Measurements from ENCODE around the gene BSND.

The BSND gene

GRCh38 chr1:55046871-55047270 lies 48.1 kb downstream of the BSND start:
- no peak for DNase-seq (ENCODE audit: low read depth in 2 of 2)

GRCh38 chr1:55047611-55048010 lies 48.9 kb downstream of the BSND start:
- DNase-seq (ENCODE audit: low read depth in 2 of 2): no peak

GRCh38 chr1:55048453-55049270 lies 49.9 kb downstream of the BSND start:
- DNase-seq (ENCODE audit: low read depth in 2 of 2): no peak

- no peak for DNase-seq (ENCODE audit: low read depth in 2 of 2)
These were observed 50.7 kb downstream of the BSND start for GRCh38 chr1:55049271-55049913.

- no peak for DNase-seq (ENCODE audit: low read depth in 2 of 2)
These were observed 51.2 kb downstream of the BSND start for GRCh38 chr1:55049914-55050278.

- DNase-seq (ENCODE audit: low read depth in 2 of 2): no peak
These were observed 51.5 kb downstream of the BSND start for GRCh38 chr1:55050283-55050682.

- no peak for DNase-seq (ENCODE audit: low read depth in 2 of 2)
These were observed 52.4 kb downstream of the BSND start for GRCh38 chr1:55051169-55051568.

GRCh38 chr1:55051621-55052020 lies 52.9 kb downstream of the BSND start:
- DNase-seq (ENCODE audit: low read depth in 2 of 2): no peak

GRCh38 chr1:55052221-55053142 lies 53.7 kb downstream of the BSND start:
- DNase-seq (ENCODE audit: low read depth in 2 of 2): no peak

GRCh38 chr1:55053265-55053954 lies 54.7 kb downstream of the BSND start:
- no peak for DNase-seq (ENCODE audit: low read depth in 2 of 2)

- no peak for DNase-seq (ENCODE audit: low read depth in 2 of 2)
These were observed 55.7 kb downstream of the BSND start for GRCh38 chr1:55054396-55054795.

- DNase-seq (ENCODE audit: low read depth in 2 of 2): no peak
These were observed 56.5 kb downstream of the BSND start for GRCh38 chr1:55055084-55055882.

- no peak for DNase-seq (ENCODE audit: low read depth in 2 of 2)
These were observed 57.4 kb downstream of the BSND start for GRCh38 chr1:55055951-55056631.

- no peak for DNase-seq (ENCODE audit: low read depth in 2 of 2)
These were observed 57.9 kb downstream of the BSND start for GRCh38 chr1:55056632-55056992.

- DNase-seq (ENCODE audit: low read depth in 2 of 2): no peak
These were observed 58.7 kb downstream of the BSND start for GRCh38 chr1:55057270-55057955.

GRCh38 chr1:55057956-55058298 lies 59.2 kb downstream of the BSND start:
- no peak for DNase-seq (ENCODE audit: low read depth in 2 of 2)

- no peak for DNase-seq (ENCODE audit: low read depth in 2 of 2)
These were observed 60.8 kb downstream of the BSND start for GRCh38 chr1:55059302-55060132.

- no peak for DNase-seq (ENCODE audit: low read depth in 2 of 2)
These were observed 61.6 kb downstream of the BSND start for GRCh38 chr1:55060133-55060999.

Data from stimulated activated CD8-positive, alpha-beta memory T cell treated with anti-CD3 and anti-CD28 coated beads, Interleukin-15, amount 100 ng/mL, for 4 hours (primary cell).